PC-9 (cell line): Measurements from ENCODE around the gene DUSP9.

ENCODE experiments used
- EZH2 ChIP-seq: fragments of 200-600 bp; sonication (generic); IDR thresholded peaks from 2 replicates; pipeline ENCODE4 v1.8.0; 2017; ENCODE audit warnings: antibody characterized with exemption, low read depth
- TF ChIP-seq, protein P1 (sequence below): fragments of 200-600 bp; sonication (generic); conservative IDR thresholded peaks from 2 replicates; pipeline ENCODE4 v1.6.1; 2017; ENCODE audit warnings: mixed run types, antibody characterized with exemption, mild to moderate bottlenecking, moderate library complexity

DNA sequence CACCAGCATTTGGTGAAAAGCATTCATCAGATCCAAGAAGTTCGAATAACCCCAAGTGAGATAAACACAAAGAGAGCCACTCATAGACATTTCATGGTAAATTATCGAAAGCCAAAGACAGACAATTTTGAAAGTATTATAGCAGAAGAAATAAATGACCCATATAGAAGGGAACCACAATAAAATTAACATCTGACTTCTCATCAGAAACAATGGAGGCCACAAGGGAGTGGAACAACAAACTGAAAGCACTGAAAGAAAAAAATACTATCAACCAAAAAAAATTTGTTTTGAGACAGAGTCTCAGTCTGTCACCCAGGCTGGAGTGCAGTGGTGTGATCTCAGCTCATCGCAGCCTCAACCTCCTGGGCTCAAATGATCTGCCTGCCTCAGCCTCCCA, 12.3 kb downstream of the DUSP9 start:
- no peak for TF ChIP-seq EZH2
- TF ChIP-seq, protein P1, sequence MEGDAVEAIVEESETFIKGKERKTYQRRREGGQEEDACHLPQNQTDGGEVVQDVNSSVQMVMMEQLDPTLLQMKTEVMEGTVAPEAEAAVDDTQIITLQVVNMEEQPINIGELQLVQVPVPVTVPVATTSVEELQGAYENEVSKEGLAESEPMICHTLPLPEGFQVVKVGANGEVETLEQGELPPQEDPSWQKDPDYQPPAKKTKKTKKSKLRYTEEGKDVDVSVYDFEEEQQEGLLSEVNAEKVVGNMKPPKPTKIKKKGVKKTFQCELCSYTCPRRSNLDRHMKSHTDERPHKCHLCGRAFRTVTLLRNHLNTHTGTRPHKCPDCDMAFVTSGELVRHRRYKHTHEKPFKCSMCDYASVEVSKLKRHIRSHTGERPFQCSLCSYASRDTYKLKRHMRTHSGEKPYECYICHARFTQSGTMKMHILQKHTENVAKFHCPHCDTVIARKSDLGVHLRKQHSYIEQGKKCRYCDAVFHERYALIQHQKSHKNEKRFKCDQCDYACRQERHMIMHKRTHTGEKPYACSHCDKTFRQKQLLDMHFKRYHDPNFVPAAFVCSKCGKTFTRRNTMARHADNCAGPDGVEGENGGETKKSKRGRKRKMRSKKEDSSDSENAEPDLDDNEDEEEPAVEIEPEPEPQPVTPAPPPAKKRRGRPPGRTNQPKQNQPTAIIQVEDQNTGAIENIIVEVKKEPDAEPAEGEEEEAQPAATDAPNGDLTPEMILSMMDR: no peak
